IMR-90 (cell line): ENCODE results near the gene CABP4. TPM values are rescaled to one million over a fixed set of nuclear protein-coding genes. Genes with fewer than 3 reads are reported as not detected.
A peak's percentile ranks its signal among the peaks of the same experiment; 100 is the strongest.

ENCODE experiments used
- ATAC-seq: fragments of 200-7000 bp; cut with Tn5 transposase; 2 replicates; pipeline ENCODE4 v1.9.1; 2020; ENCODE audit warnings: low read depth, mild to moderate bottlenecking, moderate library complexity
- BruUV-seq: library from RNA; stranded (reverse); fragments of 400-500 nt; replicated peaks from 2 replicates; lab custom pipeline; 2021; lab: Mats Ljungman, UMichigan
- CTCF ChIA-PET: fragments of 300-600 bp; formaldehyde crosslinking; extraction: SDS; loops from one replicate; lab custom pipeline; 2021; ENCODE audit warnings: antibody characterized with exemption; lab: Yijun Ruan, JAX
- POLR2A ChIA-PET: fragments of 300-600 bp; sonication (Branson Sonifier 250); formaldehyde crosslinking; loops from one replicate; lab custom pipeline; 2022; ENCODE audit warnings: antibody characterized with exemption; ENCODE audit not compliant: unreplicated experiment; lab: Charles Lee
- DNase-seq: peaks from one replicate; pipeline ENCODE4 v3.0.0; 2013
- H2AFZ ChIP-seq: replicated peaks from 2 replicates; pipeline ENCODE3; 2013; ENCODE audit warnings: low read length, mild to moderate bottlenecking; ENCODE audit not compliant: poor library complexity
- H2AK5ac ChIP-seq: 2 replicates; pipeline ENCODE4 v1.6.1; 2013; ENCODE audit warnings: low read depth, low read length, inconsistent platforms
- H2AK9ac ChIP-seq: replicated peaks from 2 replicates; pipeline ENCODE3; 2013; ENCODE audit warnings: mild to moderate bottlenecking, low read depth, low read length, moderate library complexity; ENCODE audit not compliant: poor library complexity
- H2BK120ac ChIP-seq: 2 replicates; pipeline ENCODE4 v1.6.1; 2013; ENCODE audit warnings: low read depth, low read length, inconsistent platforms
- H2BK15ac ChIP-seq: 3 replicates; pipeline ENCODE4 v1.6.1; 2013; ENCODE audit warnings: low read depth, low read length, inconsistent platforms
- H2BK20ac ChIP-seq: 2 replicates; pipeline ENCODE4 v1.6.1; 2013; ENCODE audit warnings: low read depth, mild to moderate bottlenecking, inconsistent platforms, low read length, moderate library complexity
- H2BK5ac ChIP-seq: 2 replicates; pipeline ENCODE4 v1.6.1; 2013; ENCODE audit warnings: mild to moderate bottlenecking, low read depth, low read length, inconsistent platforms; ENCODE audit not compliant: poor library complexity, severe bottlenecking
- H3K14ac ChIP-seq: replicated peaks from 2 replicates; pipeline ENCODE4 v1.6.1; 2013; ENCODE audit warnings: low read depth, low read length, inconsistent platforms
- H3K18ac ChIP-seq: 2 replicates; pipeline ENCODE4 v1.6.1; 2013; ENCODE audit warnings: low read depth, low read length, control low read depth
- H3K23ac ChIP-seq: 2 replicates; pipeline ENCODE4 v1.6.1; 2013; ENCODE audit warnings: low read depth, low read length, inconsistent platforms
- H3K27ac ChIP-seq: 2 replicates; pipeline ENCODE4 v1.5.1; 2013; ENCODE audit warnings: mild to moderate bottlenecking, control low read depth, low read length; ENCODE audit not compliant: insufficient read depth
- H3K27me3 ChIP-seq: 2 replicates; pipeline ENCODE4 v1.6.1; 2013; ENCODE audit warnings: low read length; ENCODE audit not compliant: control insufficient read depth, insufficient read depth
- H3K36me3 ChIP-seq: 2 replicates; pipeline ENCODE4 v1.6.1; 2013; ENCODE audit warnings: low read length, mixed read lengths; ENCODE audit not compliant: control insufficient read depth, insufficient read depth
- H3K4ac ChIP-seq: 2 replicates; pipeline ENCODE4 v1.6.1; 2013; ENCODE audit warnings: low read depth, low read length, inconsistent platforms
- H3K4me1 ChIP-seq: 2 replicates; pipeline ENCODE4 v1.6.1; 2013; ENCODE audit warnings: low read length, mixed read lengths; ENCODE audit not compliant: control insufficient read depth, insufficient read depth
- H3K4me2 ChIP-seq: 2 replicates; pipeline ENCODE4 v1.6.1; 2013; ENCODE audit warnings: low read depth, mild to moderate bottlenecking, control low read depth, low read length, moderate library complexity
- H3K4me3 ChIP-seq: 2 replicates; pipeline ENCODE4 v1.5.1; 2013; ENCODE audit warnings: low read depth, mild to moderate bottlenecking, control low read depth, low read length, moderate library complexity; ENCODE audit not compliant: insufficient read depth
- H3K56ac ChIP-seq: 2 replicates; pipeline ENCODE4 v1.6.1; 2013; ENCODE audit warnings: low read length, inconsistent platforms; ENCODE audit not compliant: insufficient read depth; ENCODE audit errors: extremely low read depth
- H3K79me1 ChIP-seq, 2 experiments: 2 replicates each; pipeline ENCODE4 v1.6.1; 2013; ENCODE audit warnings: low read length in 2 of 2, inconsistent platforms in 1 of 2, low read depth in 1 of 2
- H3K9ac ChIP-seq: 2 replicates; pipeline ENCODE4 v1.6.1; 2013; ENCODE audit warnings: low read depth, low read length, control low read depth
- H3K9me1 ChIP-seq: 2 replicates; pipeline ENCODE4 v1.6.1; 2013; ENCODE audit warnings: low read length, inconsistent platforms; ENCODE audit not compliant: insufficient read depth
- H3K9me3 ChIP-seq: 2 replicates; pipeline ENCODE4 v1.6.1; 2013; ENCODE audit warnings: low read length; ENCODE audit not compliant: control insufficient read depth, insufficient read depth
- H4K20me1 ChIP-seq: 2 replicates; pipeline ENCODE4 v1.6.1; 2013; ENCODE audit warnings: low read length, inconsistent platforms; ENCODE audit not compliant: insufficient read depth
- H4K5ac ChIP-seq: 2 replicates; pipeline ENCODE4 v1.6.1; 2013; ENCODE audit warnings: mild to moderate bottlenecking, low read depth, low read length, control low read depth
- H4K8ac ChIP-seq, 2 experiments: 2 replicates each; pipeline ENCODE4 v1.6.1; 2013; ENCODE audit warnings: low read depth in 2 of 2, low read length in 2 of 2, control low read depth in 1 of 2, inconsistent platforms in 1 of 2
- H4K91ac ChIP-seq: 2 replicates; pipeline ENCODE4 v1.6.1; 2013; ENCODE audit warnings: low read depth, low read length, inconsistent platforms; ENCODE audit not compliant: insufficient read depth
- BHLHE40 ChIP-seq: fragments of 150-350 bp; IDR thresholded peaks from 2 replicates; pipeline ENCODE4 v1.6.1; 2016; ENCODE audit warnings: mild to moderate bottlenecking, low read depth, low read length
- CEBPB ChIP-seq: IDR thresholded peaks from 2 replicates; pipeline ENCODE4 v1.6.1; 2012; ENCODE audit warnings: low read depth, low read length, improper control_type of control experiment
- CTCF ChIP-seq: conservative IDR thresholded peaks from 2 replicates; pipeline ENCODE4 v1.5.1; 2012; ENCODE audit warnings: mild to moderate bottlenecking, low read depth, low read length, improper control_type of control experiment
- MAFK ChIP-seq: IDR thresholded peaks from 2 replicates; pipeline ENCODE4 v1.6.1; 2012; ENCODE audit warnings: low read depth, low read length, improper control_type of control experiment
- MAZ ChIP-seq: IDR thresholded peaks from 2 replicates; pipeline ENCODE4 v1.6.1; 2012; ENCODE audit warnings: low read depth, mild to moderate bottlenecking, low read length, improper control_type of control experiment, moderate library complexity, borderline replicate concordance
- MXI1 ChIP-seq: IDR thresholded peaks from 2 replicates; pipeline ENCODE4 v1.6.1; 2012; ENCODE audit warnings: low read depth, mild to moderate bottlenecking, low read length, moderate library complexity, borderline replicate concordance
- NFE2L2 ChIP-seq: fragments of 150-350 bp; IDR thresholded peaks from 2 replicates; pipeline ENCODE4 v1.6.1; 2016; ENCODE audit warnings: low read depth, mild to moderate bottlenecking, low read length
- POLR2A ChIP-seq: IDR thresholded peaks from 2 replicates; pipeline ENCODE4 v1.6.1; 2012; ENCODE audit warnings: mild to moderate bottlenecking, low read depth, low read length
- RFX5 ChIP-seq: IDR thresholded peaks from 2 replicates; pipeline ENCODE4 v1.8.0; 2012; ENCODE audit warnings: low read depth, mild to moderate bottlenecking, low read length, moderate library complexity
- SMC3 ChIP-seq: fragments of 150-350 bp; IDR thresholded peaks from 2 replicates; pipeline ENCODE4 v1.6.1; 2016; ENCODE audit warnings: low read depth, mild to moderate bottlenecking, antibody characterized with exemption, low read length, moderate library complexity
- WGBS, 2 experiments: methylation state at CpG; one replicate each; pipeline versions ENCODE4 v1.1.5 to v1.1.7; 2013; ENCODE audit warnings: missing lambda C conversion rate in 2 of 2; ENCODE audit not compliant: insufficient read length in 1 of 2; ENCODE audit errors: extremely low coverage in 2 of 2; 5-methylcytosine and 5-hydroxymethylcytosine counted together
- dilution Hi-C: fragments of 300-500 bp; cut with HindIII; formaldehyde crosslinking; loops from one replicate; pipeline ENCODE4 v1.14.3; 2018; ENCODE audit warnings: low sequenced_read_pairs; ENCODE audit not compliant: unreplicated experiment
- in situ Hi-C: fragments of 300-500 bp; cut with MboI; formaldehyde crosslinking; loops from 3 replicates; pipeline ENCODE4 v1.14.3; 2019; ENCODE audit warnings: low sequenced_read_pairs, inconsistent platforms, mixed read lengths
- intact Hi-C: fragments of 100-400 bp; cut with micrococcal nuclease; formaldehyde crosslinking; loops from 2 replicates; pipeline ENCODE4 v1.10.0; 2022
- polyA plus RNA-seq, 3 experiments: library from polyadenylated mRNA; depleted of rRNA; stranded (reverse); fragments of >200 nt; gene quantifications; 2 replicates each; pipeline ENCODE4 v1.2.3, GENCODE V29; 2012; ENCODE audit warnings: low replicate concordance in 1 of 3
- total RNA-seq: library from RNA; depleted of rRNA; stranded (reverse); fragments of >200 nt; gene quantifications from 2 replicates; pipeline ENCODE4 v1.2.3, GENCODE V29; 2012
- TF ChIP-seq, protein P1 (sequence below): fragments of 150-350 bp; IDR thresholded peaks from 2 replicates; pipeline ENCODE4 v1.6.1; 2017; ENCODE audit warnings: mild to moderate bottlenecking, antibody characterized with exemption, low read length, low read depth
- TF ChIP-seq, protein P2 (sequence below): fragments of 150-350 bp; IDR thresholded peaks from 2 replicates; pipeline ENCODE4 v1.6.1; 2016; ENCODE audit warnings: low read depth, mild to moderate bottlenecking, low read length, moderate library complexity, borderline replicate concordance

Gene CABP4
- total and polyA plus RNA-seq, 2 of the 4 experiments (the other 2 are of a cell fraction): not detected

- Histone ChIP-seq H3K9me1 (no peaks in the 10 kb centered on the region; the same call in 1 of the 2 replicates), H3K4ac (peak overlapping the region; percentile 78), H2AFZ (peak overlapping the region; percentile 99), H3K56ac (no peak overlapping the region; the same call in 1 of the 2 replicates), H3K27me3 (0 out of 2 replicates have a peak, but pooled peaks cover 2% of the 10 kb centered on the region), H3K79me1 (peaks cover 0 to 24% of the 10 kb centered on the region in 2 experiments; a peak in 1 of 4 replicates), H3K18ac (no peak overlapping the region), H3K23ac (no peak overlapping the region), H2BK120ac (peak overlapping the region; percentile 49; the same call in 1 of the 2 replicates), H3K4me1 (peaks cover 14% of the 10 kb centered on the region), H2BK5ac (peak overlapping the region; percentile 78), H3K4me2 (peak overlapping the region; percentile 92), H3K27ac (peak overlapping the region; percentile 69), H4K8ac (peak overlapping the region; percentile 92 to 93), H4K91ac (peak overlapping the region; percentile 57; the same call in 1 of the 2 replicates), H2AK9ac (peak overlapping the region; percentile 75), H2BK15ac (no peak overlapping the region), H3K4me3 (peak overlapping the region; percentile 88), H2AK5ac (peak overlapping the region; percentile 44; the same call in 1 of the 2 replicates), H4K20me1 (no peaks in the 10 kb centered on the region), H3K9ac (peak overlapping the region; percentile 63), H3K9me3 (no peaks in the 10 kb centered on the region), H3K14ac (peak overlapping the region; percentile 56), H4K5ac (peak overlapping the region; percentile 66), H2BK20ac (no peak overlapping the region), H3K36me3 (no peaks in the 10 kb centered on the region)
- ChIA-PET CTCF (no interaction called here), POLR2A (interaction anchor here (0.6 kb wide), 1 partner anchor 122 kb away, joined by 6 read pairs; no protein-coding TSS in a partner anchor)
- intact Hi-C loops: loop anchor here (1.0 to 2.0 kb wide), 2 partner anchors 75 to 108 kb away; partner anchors contain the start of genes GSTP1 and PPP1CA
- no TSS peak for BruUV-seq
- 1% methylated on average over 32 of the region's 57 CpGs; no CpG with 5 or more reads in 1 of the 2 experiments for WGBS, 2 experiments
- ATAC-seq: peak; percentile 50
- in situ Hi-C loops: no loop called here
- peak; percentile 93 for DNase-seq
- dilution Hi-C loops: no loop called here
- TF ChIP-seq CEBPB: no peak
- peak; percentile 10; the same call in 1 of the 2 replicates for TF ChIP-seq BHLHE40
- no peak for TF ChIP-seq SMC3
- TF ChIP-seq NFE2L2: no peak
- peak; percentile 82; the same call in 1 of the 2 replicates for TF ChIP-seq POLR2A
- TF ChIP-seq MAZ: peak; percentile 97
- TF ChIP-seq, protein P1, sequence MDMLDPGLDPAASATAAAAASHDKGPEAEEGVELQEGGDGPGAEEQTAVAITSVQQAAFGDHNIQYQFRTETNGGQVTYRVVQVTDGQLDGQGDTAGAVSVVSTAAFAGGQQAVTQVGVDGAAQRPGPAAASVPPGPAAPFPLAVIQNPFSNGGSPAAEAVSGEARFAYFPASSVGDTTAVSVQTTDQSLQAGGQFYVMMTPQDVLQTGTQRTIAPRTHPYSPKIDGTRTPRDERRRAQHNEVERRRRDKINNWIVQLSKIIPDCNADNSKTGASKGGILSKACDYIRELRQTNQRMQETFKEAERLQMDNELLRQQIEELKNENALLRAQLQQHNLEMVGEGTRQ: peak; percentile 73
- no peak for TF ChIP-seq RFX5
- no peak for TF ChIP-seq CTCF
- TF ChIP-seq, protein P2, sequence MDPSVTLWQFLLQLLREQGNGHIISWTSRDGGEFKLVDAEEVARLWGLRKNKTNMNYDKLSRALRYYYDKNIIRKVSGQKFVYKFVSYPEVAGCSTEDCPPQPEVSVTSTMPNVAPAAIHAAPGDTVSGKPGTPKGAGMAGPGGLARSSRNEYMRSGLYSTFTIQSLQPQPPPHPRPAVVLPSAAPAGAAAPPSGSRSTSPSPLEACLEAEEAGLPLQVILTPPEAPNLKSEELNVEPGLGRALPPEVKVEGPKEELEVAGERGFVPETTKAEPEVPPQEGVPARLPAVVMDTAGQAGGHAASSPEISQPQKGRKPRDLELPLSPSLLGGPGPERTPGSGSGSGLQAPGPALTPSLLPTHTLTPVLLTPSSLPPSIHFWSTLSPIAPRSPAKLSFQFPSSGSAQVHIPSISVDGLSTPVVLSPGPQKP: no peak
- TF ChIP-seq MAFK: no peak
- TF ChIP-seq MXI1: peak; percentile 89
These were observed 53.5 kb downstream of the CABP4 start for GRCh38 chr11:67508486-67509121.
